SU-DHL-6 (cell line): ENCODE results near the gene ABHD17A.

Source experiments
- CTCF ChIP-seq: fragments of 200-600 bp; sonication (generic); IDR thresholded peaks from one replicate; pipeline ENCODE4 v1.5.1; 2017; ENCODE audit warnings: antibody characterized with exemption, mild to moderate bottlenecking, low read length, moderate library complexity; ENCODE audit not compliant: insufficient read depth, poor library complexity, severe bottlenecking
- EZH2phosphoT487 ChIP-seq: fragments of 200-600 bp; sonication (generic), shearing (Covaris generic); conservative IDR thresholded peaks from 2 replicates; pipeline ENCODE4 v1.6.1; 2018; ENCODE audit warnings: mild to moderate bottlenecking, antibody characterized with exemption, low read length, moderate library complexity, mixed read lengths

GRCh38 chr19:1845125-1845515 lies 40.2 kb downstream of the ABHD17A start:
- no peak for TF ChIP-seq CTCF
- TF ChIP-seq EZH2phosphoT487, result no peak
